ENCODE results near the gene PSMA3.
A peak's percentile ranks its signal among the peaks of the same experiment; 100 is the strongest.
"Not testable (repeated sequence)": the region's sequence is repeated elsewhere in the genome, so short reads cannot be mapped to it uniquely, and the experiment has no call there.

The PSMA3 gene

DNA sequence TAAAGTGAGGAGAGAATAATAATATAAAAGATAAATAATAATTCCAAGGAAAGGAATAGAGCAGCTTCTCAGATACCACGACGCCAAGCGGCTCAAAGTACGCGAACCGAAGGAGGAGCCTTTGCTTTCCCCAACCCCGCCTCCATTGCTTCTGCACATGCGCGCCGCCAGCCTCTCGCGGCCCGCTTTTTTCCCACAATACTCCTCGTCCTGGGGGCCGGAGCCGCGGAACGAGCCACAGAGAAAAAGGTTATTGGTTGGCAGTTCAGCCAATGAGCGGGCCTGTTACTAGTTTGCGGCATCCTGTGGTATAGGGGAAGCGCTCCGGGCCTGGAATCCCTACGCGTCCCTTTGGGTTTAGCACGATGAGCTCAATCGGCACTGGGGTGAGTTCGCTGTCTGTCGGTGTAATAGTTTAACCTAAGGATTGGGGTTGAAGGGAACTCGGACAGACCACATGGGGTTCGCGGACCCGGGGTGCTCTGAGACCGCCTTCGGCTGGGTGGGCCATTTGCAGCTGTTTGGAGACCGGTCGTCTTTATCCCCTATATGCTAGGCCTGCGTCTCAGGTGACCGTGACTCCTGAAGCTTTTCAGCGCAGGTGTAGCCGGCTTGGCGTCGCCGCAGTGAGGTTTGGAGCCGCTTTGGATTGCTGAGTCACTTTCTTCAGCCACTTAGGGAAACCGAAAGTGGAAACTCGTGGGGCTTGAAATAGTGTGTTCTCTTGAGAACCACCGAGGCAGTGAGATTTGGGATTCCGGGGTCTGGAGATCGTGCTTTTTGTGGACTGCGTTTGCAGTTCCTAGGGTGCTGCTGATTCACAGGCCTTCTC, at the start of gene PSMA3:
Gene PSMA3 (plus strand): TSS at position 288 of the 832 bp plus-strand sequence. CDS start 78 bp downstream, at position 366.
- peak; percentile 97 for DNase-seq (ENCODE audit: low spot score)

DNA sequence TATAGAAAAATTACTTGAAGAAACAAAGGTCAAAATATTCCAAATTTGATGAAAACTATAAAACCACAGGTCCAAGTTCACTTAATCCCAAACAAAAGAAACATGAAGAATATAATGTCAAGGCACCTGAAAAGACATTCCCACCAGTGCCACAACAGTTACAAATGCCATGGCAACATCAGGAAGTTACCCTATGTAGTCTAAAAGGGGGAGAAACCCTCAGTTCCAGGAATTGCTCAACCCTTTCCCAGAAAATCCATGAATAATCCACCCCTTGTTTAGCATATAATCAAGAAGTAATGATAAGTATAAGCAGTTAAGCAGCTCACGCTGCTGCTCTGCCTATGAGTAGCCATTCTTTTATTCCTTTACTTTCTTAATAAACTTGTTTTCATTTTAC, 48.4 kb upstream of the PSMA3 start:
- no peak for DNase-seq (ENCODE audit: low spot score)

DNA sequence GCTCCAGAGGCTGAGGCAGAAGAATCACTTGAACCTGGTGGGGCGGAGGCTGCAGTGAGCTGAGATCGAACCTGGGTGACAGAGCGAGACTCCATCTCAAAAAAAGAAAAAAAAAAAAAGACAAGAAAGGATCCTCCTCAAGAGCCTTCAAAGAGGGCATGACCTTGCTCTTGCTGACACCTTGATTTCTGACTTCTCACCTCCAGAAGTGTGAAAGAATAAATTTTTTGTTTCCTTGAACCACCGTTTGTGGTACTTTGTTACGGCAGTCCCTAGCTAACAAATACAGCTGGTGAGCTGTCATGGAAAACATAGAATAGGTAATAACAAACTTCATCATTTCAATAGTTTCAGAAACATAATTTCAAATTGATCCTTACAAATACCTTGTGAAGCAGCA, 46.6 kb upstream of the PSMA3 start:
- DNase-seq (ENCODE audit: low spot score), result no peak

DNA sequence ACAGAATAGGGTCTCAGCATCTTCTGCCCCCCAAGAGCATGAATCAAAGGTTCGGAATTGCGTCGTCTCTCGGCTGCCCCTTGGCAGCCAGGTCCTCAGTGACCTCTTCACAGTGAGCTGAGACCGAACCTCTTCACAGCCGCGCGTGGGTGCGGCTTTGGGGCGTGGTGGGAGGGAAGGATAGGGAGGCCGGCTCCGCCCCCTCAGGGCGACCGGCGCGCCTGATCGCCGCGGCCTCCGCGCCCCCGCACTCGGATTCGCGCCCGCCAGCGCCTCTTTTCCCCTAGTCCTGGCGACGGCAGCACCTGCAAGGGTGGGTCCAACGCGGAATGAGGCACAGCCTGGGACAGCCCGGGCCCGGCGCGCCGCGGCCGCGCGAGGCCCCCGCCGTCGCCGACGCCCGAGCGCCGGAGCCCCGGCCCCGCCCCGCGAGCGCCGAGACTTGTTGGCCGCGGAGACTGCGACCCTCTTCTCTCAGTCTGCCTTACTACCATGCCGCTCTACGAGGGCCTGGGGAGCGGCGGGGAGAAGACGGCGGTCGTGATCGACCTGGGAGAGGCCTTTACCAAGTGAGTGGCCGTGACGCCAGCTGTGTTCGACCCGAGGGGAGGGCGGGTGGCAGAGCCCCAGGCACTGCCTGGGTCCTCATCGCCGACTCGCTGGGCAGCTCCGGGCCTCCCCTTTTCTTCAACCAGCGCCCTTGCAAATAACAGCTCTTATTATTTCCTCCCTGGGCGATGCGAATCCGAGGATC, 44.7 kb upstream of the PSMA3 start, which contains the start of gene ACTR10:
Gene ACTR10 (plus strand): TSS at position 424 of the 754 bp plus-strand sequence. CDS start 69 bp downstream, at position 493.
- DNase-seq (ENCODE audit: low spot score), result peak; percentile 88

DNA sequence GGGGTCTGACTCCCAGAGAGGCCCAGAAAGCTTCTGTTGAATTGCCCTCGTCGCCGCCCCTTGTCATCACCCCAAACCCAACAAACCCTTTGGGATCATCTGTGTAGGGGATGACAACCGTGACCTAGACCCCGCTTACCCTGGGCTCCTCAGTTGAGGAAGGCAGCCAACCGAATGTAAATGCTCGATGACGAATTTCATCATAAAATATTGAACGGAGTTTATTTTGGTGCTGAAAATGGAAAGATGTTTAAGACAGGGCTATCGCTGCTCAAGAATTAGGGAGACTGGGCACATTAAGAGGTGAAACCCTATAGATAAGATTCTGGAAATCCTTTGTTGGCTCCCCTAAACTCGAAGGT, 44.2 kb upstream of the PSMA3 start:
- DNase-seq (ENCODE audit: low spot score), result no peak

DNA sequence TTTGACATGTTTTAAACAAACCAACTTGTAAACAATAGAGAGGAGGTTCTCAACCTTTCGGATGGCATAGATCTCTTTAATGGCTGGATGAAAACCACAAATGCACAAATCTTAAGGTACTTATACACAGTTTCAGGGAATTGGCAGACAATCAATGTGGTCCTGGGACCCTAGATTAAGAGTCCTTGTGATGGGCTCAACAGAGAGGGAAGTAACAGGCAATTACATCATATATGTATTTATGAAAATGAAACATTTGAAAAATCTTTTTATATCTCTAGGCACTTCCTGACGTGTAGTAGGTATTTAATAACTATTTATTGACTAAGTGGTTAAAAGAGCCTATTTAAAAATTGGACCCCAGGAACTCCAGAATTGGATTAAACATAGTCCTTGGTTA, 43.8 kb upstream of the PSMA3 start:
- no peak for DNase-seq (ENCODE audit: low spot score)

DNA sequence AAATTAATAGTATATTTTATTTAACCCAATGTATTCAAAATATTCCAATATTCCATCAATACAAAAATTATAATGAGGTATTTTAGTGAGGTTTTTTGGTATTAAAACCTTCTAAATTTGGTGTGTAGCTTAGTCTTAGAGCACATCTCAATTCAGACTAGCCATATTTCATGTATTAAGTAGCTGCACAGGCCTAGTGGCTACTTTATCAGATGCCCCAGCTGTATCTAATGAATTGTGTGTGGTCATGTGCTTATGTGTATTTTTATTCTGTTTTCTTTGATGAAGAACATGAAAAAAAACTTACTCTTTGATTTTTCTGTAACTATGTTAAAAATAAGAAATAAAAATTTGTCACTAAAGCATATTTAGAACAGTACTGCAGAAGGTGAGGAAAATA, 31.5 kb upstream of the PSMA3 start:
- no peak for DNase-seq (ENCODE audit: low spot score)

DNA sequence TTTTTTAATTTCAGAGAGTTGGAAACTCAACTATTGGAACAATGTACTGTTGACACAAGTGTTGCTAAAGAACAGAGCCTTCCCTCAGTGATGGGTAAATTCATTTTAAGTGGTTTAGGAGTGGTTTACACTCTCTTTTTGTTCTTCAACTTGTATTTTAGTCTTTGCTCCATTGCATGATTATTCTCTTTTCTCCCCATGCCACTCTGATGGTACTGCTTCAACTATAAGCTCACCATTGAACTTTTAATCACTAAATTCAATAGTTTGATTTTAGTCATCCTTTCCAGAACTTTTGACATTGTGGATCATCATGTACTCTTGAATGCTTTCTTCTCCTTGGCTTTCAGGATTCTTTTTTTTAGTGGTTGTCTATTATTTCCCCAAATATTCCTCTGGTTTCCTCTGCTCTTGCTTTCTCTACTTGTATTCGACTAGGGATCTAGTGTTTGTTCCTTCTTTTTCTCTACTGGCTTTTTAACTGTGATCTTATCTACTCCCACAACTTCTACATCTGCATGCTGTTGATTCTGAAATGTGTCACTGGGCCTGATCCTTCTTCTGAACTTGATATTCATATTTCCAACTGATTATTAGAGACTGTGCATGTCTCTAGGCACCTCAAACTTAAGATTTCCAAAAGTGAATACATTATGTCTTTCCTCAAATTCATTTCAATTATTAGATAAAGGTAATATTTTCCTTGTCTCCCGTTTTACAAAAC, 29.3 kb upstream of the PSMA3 start:
- DNase-seq (ENCODE audit: low spot score), result no peak

DNA sequence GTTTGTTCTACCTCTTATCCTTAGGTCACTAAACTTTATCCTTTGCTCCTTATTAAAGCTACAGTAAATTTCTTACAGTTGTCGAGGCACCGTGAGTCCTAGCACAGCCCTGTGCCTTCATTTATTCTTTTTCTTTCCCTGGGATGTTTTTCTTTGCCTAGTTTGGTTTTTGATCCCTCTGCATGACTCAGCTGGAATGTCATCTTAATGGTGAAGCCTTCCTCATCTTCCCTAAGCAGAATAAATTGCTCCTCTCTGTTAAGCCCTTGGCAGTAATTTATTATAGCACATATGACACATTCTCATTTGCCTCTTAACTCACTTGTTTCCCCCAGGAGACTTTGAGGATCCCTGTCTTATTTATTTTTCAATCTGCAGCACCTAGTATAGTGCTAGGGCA, 28.1 kb upstream of the PSMA3 start:
- no peak for DNase-seq (ENCODE audit: low spot score)

DNA sequence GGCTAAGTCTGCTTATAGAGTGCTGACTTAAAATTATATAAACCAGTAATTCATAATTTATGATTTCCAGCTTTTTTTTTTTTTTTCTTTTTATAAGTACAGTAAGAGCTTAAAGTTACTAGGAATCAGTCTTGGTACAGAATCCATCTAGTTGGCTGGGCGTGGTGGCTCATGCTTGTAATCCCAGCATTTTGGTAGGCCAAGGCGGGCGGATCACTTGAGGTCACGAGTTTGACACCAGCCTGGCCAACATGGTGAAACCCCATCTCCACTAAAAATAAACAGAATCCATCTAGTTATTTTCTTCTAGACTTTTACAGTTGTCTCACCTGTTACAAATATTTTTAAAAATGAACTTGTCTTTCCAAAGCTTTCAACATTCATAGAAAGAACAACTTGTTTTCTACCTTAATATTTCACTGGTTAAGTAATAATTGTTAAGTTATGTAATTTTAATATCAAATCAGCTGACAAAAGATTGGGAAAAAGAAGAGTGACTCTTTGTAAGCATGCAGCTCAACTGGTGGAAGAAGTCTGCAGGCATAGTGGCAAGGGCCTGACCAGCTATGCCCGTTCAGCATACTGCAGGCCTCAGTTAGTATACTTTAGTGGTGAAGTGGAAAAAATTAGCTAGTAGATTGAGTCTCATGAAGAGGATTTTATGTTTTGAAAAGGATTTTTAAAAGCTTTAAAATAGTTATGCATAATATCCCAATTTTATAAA, 17.4 kb upstream of the PSMA3 start:
- no peak for DNase-seq (ENCODE audit: low spot score)

DNA sequence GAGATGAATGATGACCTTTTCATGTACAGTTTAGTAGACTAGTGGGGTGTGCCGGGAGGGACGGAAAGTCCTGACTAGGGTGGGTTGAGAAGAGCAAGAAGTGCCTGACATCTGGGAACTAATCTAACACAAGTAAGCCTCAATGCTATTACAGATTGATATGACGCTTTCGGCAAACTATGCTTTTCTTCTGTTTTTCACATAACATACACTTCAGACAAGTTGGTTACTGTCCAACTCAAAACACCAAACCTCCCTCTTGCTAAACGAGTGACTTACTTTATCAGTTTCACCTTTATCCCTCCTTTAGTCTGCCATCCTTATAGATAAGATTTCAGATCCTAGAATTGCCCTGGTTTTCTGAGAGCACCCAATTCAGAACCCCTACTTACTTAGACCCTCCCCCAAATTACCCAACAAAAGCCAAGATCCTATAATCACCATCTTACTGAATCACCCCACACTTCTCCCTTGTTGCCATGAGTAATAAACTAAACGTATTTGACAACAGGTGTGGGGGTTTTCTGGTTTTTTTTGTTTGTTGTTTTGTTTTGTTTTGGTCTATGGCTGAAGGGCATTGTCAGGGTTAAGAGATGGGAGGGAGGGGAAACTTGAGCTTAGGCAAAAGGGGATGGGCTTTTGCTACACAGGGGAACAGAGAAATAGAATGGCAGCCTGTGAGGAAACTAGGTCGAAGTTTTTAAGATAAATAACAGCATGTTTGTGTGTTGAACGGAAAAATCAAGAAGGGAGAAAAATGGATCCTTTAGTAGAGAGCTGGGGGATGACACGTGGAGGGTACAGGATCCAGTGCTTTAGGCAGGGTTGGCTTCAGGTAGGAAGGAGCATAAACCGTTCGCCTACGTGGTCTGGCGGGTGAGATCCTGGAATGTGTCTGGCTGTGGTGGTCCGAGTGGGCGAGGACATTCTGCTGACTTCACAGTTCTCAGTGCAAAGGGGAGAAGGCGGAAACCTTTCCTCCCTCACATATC, 6.1 kb upstream of the PSMA3 start:
- DNase-seq (ENCODE audit: low spot score), result peak; percentile 17

DNA sequence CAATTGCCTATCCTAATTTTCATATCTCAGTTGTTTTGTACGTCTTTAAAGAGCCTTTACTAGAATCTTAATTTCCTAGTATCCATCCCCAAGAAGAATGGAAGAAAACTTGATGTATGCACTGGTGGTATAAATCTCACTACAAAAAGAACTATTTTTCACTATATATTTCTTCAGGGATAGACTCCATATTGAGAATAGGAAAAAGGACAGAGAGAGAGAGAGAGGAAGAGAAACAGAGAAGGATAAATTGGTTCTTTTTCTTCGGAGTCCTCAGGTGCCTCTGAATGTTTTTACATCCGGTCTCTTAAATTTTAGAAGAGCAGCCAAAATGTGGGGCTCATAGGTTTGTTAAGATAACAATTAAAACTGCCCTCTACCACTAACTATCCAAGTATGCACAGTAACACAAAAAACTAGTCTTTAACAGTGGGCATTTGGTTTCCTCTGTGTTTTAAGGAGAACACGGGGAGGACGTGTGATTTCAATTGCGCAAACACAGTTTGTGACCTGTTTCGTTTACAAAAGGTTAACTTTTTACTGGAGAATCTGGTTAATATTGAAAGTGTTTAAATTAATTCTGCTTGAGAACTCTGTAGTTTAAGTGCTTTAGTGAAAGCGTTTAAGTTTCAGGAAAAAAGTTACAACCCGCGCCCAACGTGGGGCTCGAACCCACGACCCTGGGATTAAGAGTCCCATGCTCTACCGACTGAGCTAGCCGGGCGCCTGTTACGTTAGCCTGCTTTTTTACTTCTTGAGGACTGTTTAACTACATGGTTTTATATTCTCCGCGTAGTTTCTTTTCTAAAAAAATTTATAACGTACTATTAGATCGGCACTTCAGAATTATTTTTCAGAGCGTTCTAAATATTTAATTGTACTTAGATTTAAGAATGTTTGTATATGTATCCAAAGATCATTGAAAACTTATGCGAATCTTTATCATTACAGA, 5.1 kb upstream of the PSMA3 start:
- DNase-seq (ENCODE audit: low spot score), result peak; percentile 82

DNA sequence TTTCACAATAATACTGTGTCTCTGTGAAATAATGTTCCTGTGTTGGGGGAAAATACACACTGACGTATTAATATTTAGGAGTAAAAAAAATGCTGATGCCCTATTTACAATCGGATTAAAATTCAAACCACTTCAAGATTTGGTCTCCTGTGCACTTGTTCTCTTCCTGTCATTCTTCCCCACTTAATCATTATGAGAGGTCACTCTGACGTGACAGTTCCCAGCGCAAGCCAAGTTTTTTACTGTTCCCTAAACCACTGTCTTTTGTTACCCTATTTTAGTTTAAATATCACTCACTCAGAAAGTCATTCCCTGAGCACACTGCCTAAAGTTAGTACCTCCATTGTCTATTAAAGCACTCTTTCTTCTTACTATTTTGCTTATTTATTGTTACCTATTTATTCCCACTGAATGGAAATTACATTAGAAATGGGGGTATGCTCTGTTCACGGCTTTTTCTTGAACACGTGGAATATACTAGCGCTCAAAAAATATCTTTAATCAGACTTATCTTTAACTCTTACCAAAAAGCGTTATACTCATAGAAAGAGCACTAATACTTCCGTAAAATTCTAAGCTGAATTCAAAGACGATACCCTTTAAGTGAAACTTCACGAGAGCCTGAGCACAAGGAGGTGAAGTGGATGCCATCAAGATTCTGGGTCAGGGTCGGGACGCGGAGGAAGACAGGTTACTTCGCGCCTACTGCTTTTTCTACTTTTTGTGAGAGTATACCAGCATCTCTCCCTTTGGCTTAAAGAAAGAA, 670 bp upstream of the PSMA3 start:
- peak; percentile 20 for DNase-seq (ENCODE audit: low spot score)

DNA sequence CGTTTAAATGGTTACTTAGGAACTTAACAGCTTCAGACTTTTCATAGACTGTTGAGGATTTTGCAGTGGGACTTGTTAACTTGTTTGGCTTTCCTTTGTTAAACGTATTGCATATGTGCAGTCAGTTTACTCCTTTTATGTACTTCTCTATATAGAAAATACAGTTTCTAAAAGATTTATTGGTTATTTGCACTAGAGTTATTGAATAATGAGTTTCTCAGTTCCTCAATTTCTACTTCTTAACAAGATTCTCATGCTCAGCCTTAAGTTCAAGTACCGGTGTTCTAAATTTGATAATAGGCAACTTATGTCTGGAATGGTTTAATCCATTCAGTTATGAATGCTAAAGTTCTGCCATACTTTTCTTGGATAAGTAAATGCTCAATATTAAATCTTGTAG, 919 bp downstream of the PSMA3 start:
- DNase-seq (ENCODE audit: low spot score), result no peak

DNA sequence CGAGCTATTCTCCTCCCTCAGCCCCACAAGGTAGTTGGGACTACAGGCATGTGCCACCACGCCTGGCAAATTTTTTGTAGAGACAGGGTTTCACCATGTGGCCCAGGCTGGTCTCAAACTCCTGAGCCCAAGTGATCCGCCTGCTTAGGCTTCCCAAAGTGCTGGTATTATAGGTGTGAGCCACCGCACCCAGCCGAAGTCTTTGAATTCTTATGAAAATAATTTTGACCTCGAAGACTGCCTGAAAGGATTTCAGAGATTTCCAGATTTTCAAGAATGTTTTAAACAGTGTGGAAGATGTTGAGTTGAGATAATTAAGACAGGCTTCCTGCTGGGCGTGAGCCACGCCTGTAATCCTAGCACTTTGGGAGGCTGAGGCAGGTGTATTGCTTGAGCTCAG, 5.0 kb downstream of the PSMA3 start:
- DNase-seq (ENCODE audit: low spot score), result no peak

DNA sequence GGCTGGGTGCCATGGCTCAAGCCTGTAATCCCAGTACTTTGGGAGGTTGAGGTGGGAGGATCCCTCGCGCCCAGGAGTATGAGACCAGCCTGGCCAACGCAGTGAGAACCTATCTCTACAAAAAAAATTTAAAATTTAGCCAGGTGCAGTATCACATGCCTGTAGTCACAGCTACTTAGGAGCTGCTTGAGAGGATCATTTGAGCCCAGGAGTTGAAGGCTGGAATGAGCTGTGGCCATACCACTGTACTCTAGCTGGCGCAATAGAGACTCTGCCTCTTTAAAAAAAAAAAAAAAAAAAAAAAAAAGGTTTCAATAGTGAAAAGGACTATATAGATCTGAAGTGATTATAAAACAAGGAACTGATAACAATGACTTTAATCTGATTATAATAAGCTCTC, 13.5 kb downstream of the PSMA3 start:
- DNase-seq (ENCODE audit: low spot score), result no peak

DNA sequence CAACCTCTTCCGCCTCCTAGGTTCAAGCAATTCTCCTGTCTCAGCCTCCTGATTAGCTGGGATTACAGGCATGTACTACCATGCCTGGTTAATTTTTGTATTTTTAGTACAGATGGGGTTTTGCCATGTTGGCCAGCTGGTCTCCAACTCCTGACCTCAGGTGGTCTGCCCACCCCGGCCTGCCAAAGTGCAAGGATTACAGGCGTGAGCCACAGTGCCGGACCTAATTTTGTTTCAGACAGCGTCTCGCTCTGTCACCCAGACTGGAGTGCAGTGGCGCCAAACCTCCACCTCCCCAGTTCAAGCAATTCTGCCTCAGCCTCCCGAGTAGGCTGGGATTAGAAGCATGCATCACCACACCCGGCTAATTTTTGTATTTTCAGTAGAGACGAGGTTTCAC, 17.4 kb downstream of the PSMA3 start:
- not testable (repeated sequence) for DNase-seq (ENCODE audit: low spot score)

DNA sequence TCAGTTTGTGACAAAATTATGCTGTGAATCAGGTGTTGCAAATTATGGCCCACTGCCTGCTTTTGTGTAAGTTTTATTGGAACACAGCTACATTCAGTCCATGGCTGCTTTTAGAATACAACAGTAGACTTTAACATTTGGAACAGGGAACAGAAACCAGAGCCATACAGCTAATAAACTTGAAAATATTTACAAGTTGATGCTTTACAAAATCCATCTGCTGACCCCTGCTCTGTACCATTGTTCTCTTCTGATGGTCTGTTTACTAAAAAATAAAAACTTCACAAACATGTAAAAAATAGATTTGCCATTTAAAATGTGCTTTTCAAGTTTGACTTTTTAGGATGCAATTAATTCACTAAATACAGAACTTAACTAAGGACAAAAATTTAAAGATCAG, 20.8 kb downstream of the PSMA3 start:
- DNase-seq (ENCODE audit: low spot score), result no peak

DNA sequence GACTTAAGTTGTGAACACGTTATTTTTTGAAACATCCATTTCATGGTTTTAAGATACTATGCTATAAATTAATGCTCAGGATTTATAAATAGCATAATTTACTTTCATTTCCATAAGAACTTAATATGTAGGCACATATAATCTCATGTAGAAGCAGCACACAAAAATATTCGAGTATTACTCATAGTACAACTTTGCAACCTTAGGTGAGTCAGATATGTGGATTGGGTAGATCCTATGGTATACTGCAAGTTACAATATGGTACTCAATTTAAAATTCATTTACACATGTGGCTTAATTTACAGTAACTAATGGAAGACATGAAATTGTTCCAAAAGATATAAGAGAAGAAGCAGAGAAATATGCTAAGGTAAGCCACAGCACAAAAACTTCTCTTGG, 26.0 kb downstream of the PSMA3 start:
- no peak for DNase-seq (ENCODE audit: low spot score)

Measured in Ammon's horn (tissue), 1 donor.